H9 (cell line): Measurements from ENCODE around the gene ADSS1. TPM values are rescaled to one million over a fixed set of nuclear protein-coding genes. Genes with fewer than 3 reads are reported as not detected.

ENCODE experiments used
- DNase-seq: peaks from one replicate; pipeline ENCODE4 v3.0.0-alpha.2; 2017
- H2AFZ ChIP-seq: one replicate; pipeline ENCODE4 v1.6.1; 2013; ENCODE audit warnings: mild to moderate bottlenecking, low read length, control low read depth, moderate library complexity
- H2AK5ac ChIP-seq: 2 replicates; pipeline ENCODE4 v1.6.1; 2013; ENCODE audit warnings: low read length, control low read depth, mixed read lengths; ENCODE audit not compliant: insufficient read length
- H2BK120ac ChIP-seq: one replicate; pipeline ENCODE4 v1.6.1; 2013; ENCODE audit warnings: low read depth, mild to moderate bottlenecking, low read length, control low read depth, inconsistent platforms; ENCODE audit not compliant: poor library complexity, severe bottlenecking
- H2BK12ac ChIP-seq: 2 replicates; pipeline ENCODE4 v1.6.1; 2013; ENCODE audit warnings: low read length, control low read depth, mixed read lengths, low read depth; ENCODE audit not compliant: insufficient read length
- H2BK15ac ChIP-seq: 2 replicates; pipeline ENCODE4 v1.6.1; 2013; ENCODE audit warnings: low read depth, low read length, control low read depth
- H2BK20ac ChIP-seq: one replicate; pipeline ENCODE4 v1.6.1; 2013; ENCODE audit warnings: low read depth, mild to moderate bottlenecking, low read length, control low read depth, inconsistent platforms; ENCODE audit not compliant: poor library complexity, severe bottlenecking
- H2BK5ac ChIP-seq: 2 replicates; pipeline ENCODE4 v1.6.1; 2013; ENCODE audit warnings: low read length, control low read depth, mixed read lengths; ENCODE audit not compliant: insufficient read length
- H3K14ac ChIP-seq: 2 replicates; pipeline ENCODE4 v1.6.1; 2013; ENCODE audit warnings: low read length, control low read depth; ENCODE audit not compliant: insufficient read depth
- H3K18ac ChIP-seq: 2 replicates; pipeline ENCODE4 v1.6.1; 2013; ENCODE audit warnings: low read depth, mild to moderate bottlenecking, mixed read lengths, low read length, control low read depth; ENCODE audit not compliant: insufficient read length
- H3K23ac ChIP-seq: 2 replicates; pipeline ENCODE4 v1.6.1; 2013; ENCODE audit warnings: low read length, control low read depth, mixed read lengths, low read depth; ENCODE audit not compliant: insufficient read length
- H3K23me2 ChIP-seq: 2 replicates; pipeline ENCODE4 v1.6.1; 2013; ENCODE audit warnings: low read depth, mild to moderate bottlenecking, mixed read lengths, low read length, control low read depth; ENCODE audit not compliant: insufficient read length, poor library complexity, severe bottlenecking
- H3K27ac ChIP-seq: 2 replicates; pipeline ENCODE4 v1.5.1; 2013; ENCODE audit warnings: low read length, control low read depth, mixed read lengths, low read depth; ENCODE audit not compliant: insufficient read length
- H3K27me3 ChIP-seq: 2 replicates; pipeline ENCODE4 v1.6.1; 2013; ENCODE audit warnings: low read length, control low read depth, inconsistent platforms; ENCODE audit not compliant: insufficient read depth
- H3K4ac ChIP-seq: 2 replicates; pipeline ENCODE4 v1.6.1; 2013; ENCODE audit warnings: low read depth, mild to moderate bottlenecking, control low read depth, inconsistent platforms, low read length, moderate library complexity
- H3K4me1 ChIP-seq: 2 replicates; pipeline ENCODE4 v1.6.1; 2013; ENCODE audit warnings: low read length, control low read depth, inconsistent platforms; ENCODE audit not compliant: insufficient read depth
- H3K4me2 ChIP-seq: 2 replicates; pipeline ENCODE4 v1.6.1; 2013; ENCODE audit warnings: low read length, control low read depth, mixed read lengths; ENCODE audit not compliant: insufficient read length, insufficient read depth
- H3K56ac ChIP-seq: 2 replicates; pipeline ENCODE4 v1.6.1; 2013; ENCODE audit warnings: low read depth, mild to moderate bottlenecking, mixed read lengths, low read length, control low read depth; ENCODE audit not compliant: insufficient read length
- H3K79me1 ChIP-seq: 2 replicates; pipeline ENCODE4 v1.6.1; 2013; ENCODE audit warnings: low read depth, mild to moderate bottlenecking, moderate library complexity, low read length, control low read depth, inconsistent platforms; ENCODE audit not compliant: insufficient read depth, poor library complexity, severe bottlenecking
- H3K79me2 ChIP-seq: 2 replicates; pipeline ENCODE4 v1.6.1; 2013; ENCODE audit warnings: low read length, control low read depth, inconsistent platforms; ENCODE audit not compliant: insufficient read depth
- H3K9ac ChIP-seq: 2 replicates; pipeline ENCODE4 v1.6.1; 2013; ENCODE audit warnings: low read length, control low read depth, mixed read lengths; ENCODE audit not compliant: insufficient read length; ENCODE audit errors: extremely low read depth
- H3K9me3 ChIP-seq: one replicate; pipeline ENCODE4 v1.6.1; 2013; ENCODE audit warnings: low read depth, low read length, inconsistent platforms; ENCODE audit not compliant: control insufficient read depth
- H3T11ph ChIP-seq: one replicate; pipeline ENCODE4 v1.6.1; 2013; ENCODE audit warnings: mild to moderate bottlenecking, low read length, control low read depth, inconsistent platforms
- H4K20me1 ChIP-seq: one replicate; pipeline ENCODE4 v1.6.1; 2013; ENCODE audit not compliant: control insufficient read depth, insufficient read length, insufficient read depth
- H4K5ac ChIP-seq: 2 replicates; pipeline ENCODE4 v1.6.1; 2013; ENCODE audit warnings: low read depth, mild to moderate bottlenecking, mixed read lengths, low read length, control low read depth; ENCODE audit not compliant: insufficient read length
- H4K8ac ChIP-seq: replicated peaks from 2 replicates; pipeline ENCODE4 v1.6.1; 2013; ENCODE audit warnings: low read length, control low read depth, mixed read lengths, low read depth; ENCODE audit not compliant: insufficient read length
- H4K91ac ChIP-seq: 2 replicates; pipeline ENCODE4 v1.6.1; 2013; ENCODE audit warnings: low read depth, mild to moderate bottlenecking, moderate library complexity, mixed read lengths, low read length, control low read depth; ENCODE audit not compliant: insufficient read length
- H3K27ac Mint-ChIP-seq, 3 experiments: 2 replicates in 2 of 3; 3 replicates in 1 of 3; pipeline ENCODE4 v1.8.0; 2020 to 2021; ENCODE audit warnings: mixed read lengths in 3 of 3, mild to moderate bottlenecking in 1 of 3, moderate library complexity in 1 of 3
- H3K27me3 Mint-ChIP-seq: 2 replicates; pipeline ENCODE4 v1.8.0; 2021; ENCODE audit warnings: low read depth, mild to moderate bottlenecking, moderate library complexity, mixed read lengths
- H3K36me3 Mint-ChIP-seq, 3 experiments: 2 replicates in 2 of 3; 3 replicates in 1 of 3; pipeline ENCODE4 v1.8.0; 2020 to 2021; ENCODE audit warnings: low read depth in 3 of 3, mixed read lengths in 3 of 3; ENCODE audit not compliant: insufficient read depth in 1 of 3
- H3K4me1 Mint-ChIP-seq, 2 experiments: 2 replicates each; pipeline ENCODE4 v1.8.0; 2020; ENCODE audit warnings: mixed read lengths in 2 of 2
- H3K4me3 Mint-ChIP-seq, 2 experiments: 2 replicates in 1 of 2; 3 replicates in 1 of 2; pipeline ENCODE4 v1.8.0; 2020 to 2021; ENCODE audit warnings: mild to moderate bottlenecking in 2 of 2, mixed read lengths in 2 of 2, moderate library complexity in 1 of 2
- H3K9me3 Mint-ChIP-seq, 2 experiments: 2 replicates in 1 of 2; 3 replicates in 1 of 2; pipeline ENCODE4 v1.8.0; 2020; ENCODE audit warnings: mild to moderate bottlenecking in 2 of 2, mixed read lengths in 2 of 2, moderate library complexity in 1 of 2
- WGBS: extraction: QIAGEN DNeasy Blood & Tissue Kit; methylation state at CpG from one replicate; pipeline ENCODE4 v1.1.7; 2013; ENCODE audit warnings: missing lambda C conversion rate, low lambda C conversion rate, mixed read lengths; ENCODE audit not compliant: insufficient read length; ENCODE audit errors: extremely low coverage; 5-methylcytosine and 5-hydroxymethylcytosine counted together
- total RNA-seq: library from RNA; stranded (reverse); gene quantifications from 2 replicates; pipeline ENCODE4 v1.2.1, GENCODE V29; 2021
- TF ChIP-seq, protein P1 (sequence below): fragments of 200-600 bp; sonication (generic); conservative IDR thresholded peaks from 3 replicates; pipeline ENCODE4 v1.8.0; 2021; ENCODE audit warnings: antibody characterized with exemption, mild to moderate bottlenecking

ADSS1 gene
- total RNA-seq, 1 experiment from 2014 or later, result 8.5 TPM

DNA sequence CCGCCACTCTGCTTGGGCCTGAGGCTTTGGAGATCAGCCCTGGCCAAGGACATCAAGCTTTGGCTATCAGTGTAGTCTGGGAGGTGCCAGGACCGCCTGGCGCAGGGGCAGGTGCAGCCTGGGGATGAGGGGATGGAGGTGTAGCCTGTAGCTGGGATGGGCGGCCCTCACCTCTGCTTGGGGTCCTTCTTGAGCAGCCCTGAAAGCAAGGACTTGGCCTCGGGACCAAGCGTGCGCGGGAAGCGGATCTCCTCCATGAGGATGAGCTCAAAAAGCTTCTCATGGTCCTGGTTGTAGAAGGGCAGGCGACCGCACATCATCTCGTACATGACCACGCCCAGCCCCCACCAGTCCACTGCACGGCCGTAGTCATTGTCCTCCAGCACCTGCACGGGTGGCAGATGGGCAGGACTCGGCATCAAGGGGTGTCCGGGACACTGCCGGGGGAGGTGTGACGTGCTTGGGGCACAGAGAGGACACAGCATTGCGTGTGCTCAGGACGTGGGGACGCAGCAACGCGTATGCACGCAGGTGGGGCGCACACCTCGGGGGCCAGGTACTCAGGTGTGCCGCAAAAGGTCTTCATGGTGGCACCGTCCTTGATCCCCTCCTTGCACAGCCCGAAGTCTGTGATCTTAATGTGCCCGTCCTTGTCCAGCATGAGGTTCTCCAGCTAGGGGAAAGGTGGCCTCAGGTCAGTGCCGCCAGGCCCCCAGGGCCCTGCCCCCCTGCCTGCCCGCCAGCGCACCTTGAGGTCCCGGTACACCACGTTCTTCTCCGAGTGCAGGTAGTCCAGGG is 48.9 kb downstream of the ADSS1 start:
- peaks cover 0 to 9% of the 10 kb centered on the region in 2 experiments; a peak in 4 of 5 replicates for H3K9me3 Mint-ChIP-seq
- H3K9ac ChIP-seq, result no peak overlapping the region
- no peak overlapping the region for H2BK5ac ChIP-seq
- no peak overlapping the region for H3K56ac ChIP-seq
- H3T11ph ChIP-seq, result no peak overlapping the region
- no peaks in the 10 kb centered on the region for H3K9me3 ChIP-seq
- H4K5ac ChIP-seq, result no peak overlapping the region
- no peak overlapping the region for H3K4me2 ChIP-seq
- H3K27me3 ChIP-seq, result no peaks in the 10 kb centered on the region
- H3K36me3 Mint-ChIP-seq, result peaks cover 34 to 51% (median 50%) of the 10 kb centered on the region in 3 experiments
- H3K27ac ChIP-seq, result no peak overlapping the region
- H3K4me1 ChIP-seq, result no peaks in the 10 kb centered on the region
- H2BK20ac ChIP-seq, result no peak overlapping the region
- no peak overlapping the region for H3K14ac ChIP-seq
- H4K91ac ChIP-seq, result no peak overlapping the region
- H2BK12ac ChIP-seq, result no peak overlapping the region
- no peak overlapping the region; a peak in 1 of 5 replicates for H3K4me3 Mint-ChIP-seq
- DNase-seq, result no peak
- H2AFZ ChIP-seq, result no peak overlapping the region
- no peaks in the 10 kb centered on the region for H3K27me3 Mint-ChIP-seq
- no peaks in the 10 kb centered on the region for H4K20me1 ChIP-seq
- no peak overlapping the region for H3K4ac ChIP-seq
- TF ChIP-seq, protein P1, sequence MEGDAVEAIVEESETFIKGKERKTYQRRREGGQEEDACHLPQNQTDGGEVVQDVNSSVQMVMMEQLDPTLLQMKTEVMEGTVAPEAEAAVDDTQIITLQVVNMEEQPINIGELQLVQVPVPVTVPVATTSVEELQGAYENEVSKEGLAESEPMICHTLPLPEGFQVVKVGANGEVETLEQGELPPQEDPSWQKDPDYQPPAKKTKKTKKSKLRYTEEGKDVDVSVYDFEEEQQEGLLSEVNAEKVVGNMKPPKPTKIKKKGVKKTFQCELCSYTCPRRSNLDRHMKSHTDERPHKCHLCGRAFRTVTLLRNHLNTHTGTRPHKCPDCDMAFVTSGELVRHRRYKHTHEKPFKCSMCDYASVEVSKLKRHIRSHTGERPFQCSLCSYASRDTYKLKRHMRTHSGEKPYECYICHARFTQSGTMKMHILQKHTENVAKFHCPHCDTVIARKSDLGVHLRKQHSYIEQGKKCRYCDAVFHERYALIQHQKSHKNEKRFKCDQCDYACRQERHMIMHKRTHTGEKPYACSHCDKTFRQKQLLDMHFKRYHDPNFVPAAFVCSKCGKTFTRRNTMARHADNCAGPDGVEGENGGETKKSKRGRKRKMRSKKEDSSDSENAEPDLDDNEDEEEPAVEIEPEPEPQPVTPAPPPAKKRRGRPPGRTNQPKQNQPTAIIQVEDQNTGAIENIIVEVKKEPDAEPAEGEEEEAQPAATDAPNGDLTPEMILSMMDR, result no peak
- H3K27ac Mint-ChIP-seq, result no peak overlapping the region
- WGBS, result no CpG with 5 or more reads among the region's 38 CpGs
- no peaks in the 10 kb centered on the region for H3K79me2 ChIP-seq
- no peak overlapping the region for H4K8ac ChIP-seq
- no peak overlapping the region for H2BK15ac ChIP-seq
- no peak overlapping the region for H2BK120ac ChIP-seq
- no peak overlapping the region for H3K18ac ChIP-seq
- H2AK5ac ChIP-seq, result no peak overlapping the region
- no peak overlapping the region for H3K23ac ChIP-seq
- peaks cover 13 to 14% of the 10 kb centered on the region in 2 experiments for H3K4me1 Mint-ChIP-seq
- no peaks in the 10 kb centered on the region for H3K79me1 ChIP-seq
- H3K23me2 ChIP-seq, result peaks cover 2% of the 10 kb centered on the region
